ENCODE results near the gene BUB1. TPM values are rescaled to one million over a fixed set of nuclear protein-coding genes. Genes with fewer than 3 reads are reported as not detected.

The BUB1 gene
- total RNA-seq, 2 experiments from 2014 or later, result 125 to 180 TPM

- intact Hi-C loops (cut with micrococcal nuclease; ENCODE audit: unreplicated experiment), result loop anchor here (1.0 to 10.0 kb wide), 2 partner anchors 73 to 450 kb away; partner anchors contain the start of gene BCL2L11
- H4K20me1 ChIP-seq (ENCODE audit: insufficient read depth, low read length), result peaks cover 18% of the 10 kb centered on the region; the same call in 1 of the 2 replicates
- H3K36me3 ChIP-seq (ENCODE audit: insufficient read depth, low read length), result peaks cover 68% of the 10 kb centered on the region
- CTCF ChIA-PET (ENCODE audit: unreplicated experiment), result no interaction called here
- no peaks in the 10 kb centered on the region for H3K9me2 ChIP-seq (ENCODE audit: insufficient read depth, low read length)
- peaks cover 34% of the 10 kb centered on the region for H3K4me1 ChIP-seq (ENCODE audit: insufficient read depth, low read length, poor library complexity, severe bottlenecking)
- H2AFZ ChIP-seq (ENCODE audit: low read length), result no peak overlapping the region
- H3K79me2 ChIP-seq (ENCODE audit: insufficient read depth, low read depth, low read length), result peaks cover 76% of the 10 kb centered on the region
- no TSS peak for BruUV-seq (replicated peaks)
- POLR2A ChIA-PET, result interaction anchor here (0.7 to 1.1 kb wide), 3 partner anchors 17 to 1868 kb away, joined by 3 to 4 read pairs (median 3); no protein-coding TSS in a partner anchor
- H3K9me3 ChIP-seq (ENCODE audit: low read length), result no peaks in the 10 kb centered on the region
- peak overlapping the region; percentile 92 for H3K4me3 ChIP-seq (ENCODE audit: low read depth, low read length, poor library complexity, severe bottlenecking)
- TF ChIP-seq, protein P1, sequence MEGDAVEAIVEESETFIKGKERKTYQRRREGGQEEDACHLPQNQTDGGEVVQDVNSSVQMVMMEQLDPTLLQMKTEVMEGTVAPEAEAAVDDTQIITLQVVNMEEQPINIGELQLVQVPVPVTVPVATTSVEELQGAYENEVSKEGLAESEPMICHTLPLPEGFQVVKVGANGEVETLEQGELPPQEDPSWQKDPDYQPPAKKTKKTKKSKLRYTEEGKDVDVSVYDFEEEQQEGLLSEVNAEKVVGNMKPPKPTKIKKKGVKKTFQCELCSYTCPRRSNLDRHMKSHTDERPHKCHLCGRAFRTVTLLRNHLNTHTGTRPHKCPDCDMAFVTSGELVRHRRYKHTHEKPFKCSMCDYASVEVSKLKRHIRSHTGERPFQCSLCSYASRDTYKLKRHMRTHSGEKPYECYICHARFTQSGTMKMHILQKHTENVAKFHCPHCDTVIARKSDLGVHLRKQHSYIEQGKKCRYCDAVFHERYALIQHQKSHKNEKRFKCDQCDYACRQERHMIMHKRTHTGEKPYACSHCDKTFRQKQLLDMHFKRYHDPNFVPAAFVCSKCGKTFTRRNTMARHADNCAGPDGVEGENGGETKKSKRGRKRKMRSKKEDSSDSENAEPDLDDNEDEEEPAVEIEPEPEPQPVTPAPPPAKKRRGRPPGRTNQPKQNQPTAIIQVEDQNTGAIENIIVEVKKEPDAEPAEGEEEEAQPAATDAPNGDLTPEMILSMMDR (conservative IDR thresholded peaks at IDR 0.05; ENCODE audit: low read length), result no peak
- TF ChIP-seq EZH2phosphoT487 (IDR thresholded peaks at IDR 0.05; ENCODE audit: borderline replicate concordance, low read depth, low read length), result no peak
- peak; percentile 91 for DNase-seq (ENCODE audit: low spot score)
- H3K4me2 ChIP-seq (ENCODE audit: low read length), result peak overlapping the region; percentile 97
- peak overlapping the region; percentile 91 for H3K27ac ChIP-seq (ENCODE audit: low read depth, low read length, poor library complexity, severe bottlenecking)
Observed at GRCh38 chr2:110674620-110675555, 3.0 kb downstream of the BUB1 start.

- H3K4me2 ChIP-seq (ENCODE audit: low read length), result no peak overlapping the region
- BruUV-seq (replicated peaks), result no TSS peak
Observed at GRCh38 chr2:110673201-110673600, 4.7 kb downstream of the BUB1 start.

More at GRCh38 chr2:110673201-110673600, 4.7 kb downstream of the BUB1 start:
- Histone ChIP-seq H3K4me3 (ENCODE audit: low read depth, low read length, poor library complexity, severe bottlenecking) (no peak overlapping the region), H3K27ac (ENCODE audit: low read depth, low read length, poor library complexity, severe bottlenecking) (no peak overlapping the region), H3K4me1 (ENCODE audit: insufficient read depth, low read length, poor library complexity, severe bottlenecking) (peaks cover 22% of the 10 kb centered on the region), H3K9me2 (ENCODE audit: insufficient read depth, low read length) (no peaks in the 10 kb centered on the region), H4K20me1 (ENCODE audit: insufficient read depth, low read length) (peaks cover 18% of the 10 kb centered on the region; the same call in 1 of the 2 replicates), H3K79me2 (ENCODE audit: insufficient read depth, low read depth, low read length) (peaks cover 76% of the 10 kb centered on the region), H3K36me3 (ENCODE audit: insufficient read depth, low read length) (peaks cover 85% of the 10 kb centered on the region), H2AFZ (ENCODE audit: low read length) (no peak overlapping the region), H3K9me3 (ENCODE audit: low read length) (no peaks in the 10 kb centered on the region)
- POLR2A ChIA-PET, result no interaction called here
- DNase-seq (ENCODE audit: low spot score), result no peak
- intact Hi-C loops (cut with micrococcal nuclease; ENCODE audit: unreplicated experiment), result loop anchor here (10.0 kb wide), 1 partner anchor 452 kb away; the partner anchor contains the start of gene BCL2L11
- TF ChIP-seq, protein P1 (conservative IDR thresholded peaks at IDR 0.05; ENCODE audit: low read length), result no peak
- TF ChIP-seq EZH2phosphoT487 (IDR thresholded peaks at IDR 0.05; ENCODE audit: borderline replicate concordance, low read depth, low read length), result no peak
- CTCF ChIA-PET (ENCODE audit: unreplicated experiment), result no interaction called here
